Ishikawa (cell line): ENCODE measurements around the gene ATAD3C.

Experiments
- EP300 ChIP-seq: IDR thresholded peaks from 2 replicates; pipeline ENCODE4 v1.6.1; 2012; ENCODE audit warnings: borderline replicate concordance
- MAX ChIP-seq: IDR thresholded peaks from 2 replicates; pipeline ENCODE4 v1.6.1; 2012
- NFIC ChIP-seq: IDR thresholded peaks from 2 replicates; pipeline ENCODE4 v1.6.1; 2012
- RAD21 ChIP-seq: IDR thresholded peaks from 2 replicates; pipeline ENCODE4 v1.6.1; 2012; ENCODE audit warnings: low read depth
- USF1 ChIP-seq: IDR thresholded peaks from 2 replicates; pipeline ENCODE4 v1.6.1; 2012
- YY1 ChIP-seq: IDR thresholded peaks from 2 replicates; pipeline ENCODE4 v1.6.1; 2012; ENCODE audit warnings: low read depth

- TF ChIP-seq YY1 (no peak), NFIC (no peak), MAX (no peak), RAD21 (no peak), USF1 (no peak), EP300 (no peak)
Measured at GRCh38 chr1:1510912-1511532, 61.5 kb downstream of the ATAD3C start.
